HFF-Myc (cell line): ENCODE data around the gene PHKB.

Experiments
- DNase-seq: peaks from one replicate; pipeline ENCODE4 v3.0.0-alpha.2; 2011; ENCODE audit warnings: low read depth; ENCODE audit errors: extremely low read depth
- H3K4me3 ChIP-seq: replicated peaks from 2 replicates; pipeline ENCODE4 v1.5.1; 2011; ENCODE audit warnings: low read depth, mild to moderate bottlenecking, control low read depth, low read length
- CTCF ChIP-seq: IDR thresholded peaks from 2 replicates; pipeline ENCODE4 v1.5.1; 2012; ENCODE audit warnings: mild to moderate bottlenecking, low read depth, low read length, control low read depth; ENCODE audit errors: missing control alignments

The PHKB gene

GRCh38 chr16:47493381-47494337 is 32.5 kb downstream of the PHKB start:
- TF ChIP-seq CTCF = no peak
- H3K4me3 ChIP-seq = no peak overlapping the region
- no peak for DNase-seq

- no peak for DNase-seq
- H3K4me3 ChIP-seq = no peak overlapping the region
- TF ChIP-seq CTCF = no peak
These were observed 38.1 kb downstream of the PHKB start for GRCh38 chr16:47499080-47499699.

- no peak overlapping the region for H3K4me3 ChIP-seq
- TF ChIP-seq CTCF = no peak
- DNase-seq = no peak
These were observed 38.7 kb downstream of the PHKB start for GRCh38 chr16:47499700-47500264.

- TF ChIP-seq CTCF = no peak
- H3K4me3 ChIP-seq = no peak overlapping the region
- peak; percentile 45 for DNase-seq
These were observed 42.8 kb downstream of the PHKB start for GRCh38 chr16:47503936-47504335.

- TF ChIP-seq CTCF = no peak
- H3K4me3 ChIP-seq = no peak overlapping the region
- DNase-seq = no peak
These were observed 43.5 kb downstream of the PHKB start for GRCh38 chr16:47504599-47504998.

- TF ChIP-seq CTCF = no peak
- DNase-seq = no peak
- no peak overlapping the region for H3K4me3 ChIP-seq
These were observed 45.7 kb downstream of the PHKB start for GRCh38 chr16:47506800-47507199.
